Esophagus (tissue), 2 donors: Measurements from ENCODE around the gene SH3PXD2B. TPM values are rescaled to one million over a fixed set of nuclear protein-coding genes. Genes with fewer than 3 reads are reported as not detected.
"Not testable (repeated sequence)": the region's sequence is repeated elsewhere in the genome, so short reads cannot be mapped to it uniquely, and the experiment has no call there.

Source experiments
- H3K27ac ChIP-seq, 2 donors: one replicate each; pipeline ENCODE4 v1.5.1; 2013; ENCODE audit warnings: low read depth in 2 of 2, mild to moderate bottlenecking in 2 of 2, inconsistent platforms in 1 of 2, low read length in 1 of 2, moderate library complexity in 1 of 2
- H3K27me3 ChIP-seq, 2 donors: one replicate each; pipeline ENCODE4 v1.6.1; 2013; ENCODE audit warnings: low read length in 2 of 2, control low read depth in 1 of 2, mild to moderate bottlenecking in 1 of 2; ENCODE audit not compliant: insufficient read depth in 2 of 2, control insufficient read depth in 1 of 2
- H3K36me3 ChIP-seq, 2 donors: one replicate each; pipeline ENCODE4 v1.6.1; 2013; ENCODE audit warnings: low read length in 1 of 2; ENCODE audit not compliant: control insufficient read depth in 2 of 2, insufficient read depth in 2 of 2
- H3K4me1 ChIP-seq, 2 donors: one replicate each; pipeline ENCODE4 v1.6.1; 2013; ENCODE audit warnings: low read length in 1 of 2; ENCODE audit not compliant: control insufficient read depth in 2 of 2, insufficient read depth in 2 of 2
- H3K4me3 ChIP-seq, 2 donors: one replicate each; pipeline ENCODE4 v1.5.1; 2013; ENCODE audit warnings: low read length in 2 of 2, mild to moderate bottlenecking in 2 of 2, low read depth in 1 of 2, moderate library complexity in 1 of 2
- H3K9me3 ChIP-seq, 2 donors: one replicate each; pipeline ENCODE4 v1.6.1; 2013; ENCODE audit warnings: mild to moderate bottlenecking in 2 of 2, low read depth in 1 of 2, low read length in 1 of 2, moderate library complexity in 1 of 2; ENCODE audit not compliant: control insufficient read depth in 2 of 2, insufficient read depth in 1 of 2
- WGBS, 2 donors: extraction: QIAGEN DNeasy Blood & Tissue Kit; methylation state at CpG; one replicate each; pipeline ENCODE4 v1.1.7; 2013; 5-methylcytosine and 5-hydroxymethylcytosine counted together
- polyA plus RNA-seq, 2 donors: library from polyadenylated mRNA; stranded (reverse); fragments of 200-250 nt; gene quantifications; one replicate each; pipeline ENCODE4 v1.2.3, GENCODE V29; 2013
- donor health status: healthy with polysubstance abuse.
- donor health status: Bipolar disorder and iron deficiency.

Gene SH3PXD2B
- polyA plus RNA-seq, 2 donors: 3.0 to 4.5 TPM

DNA sequence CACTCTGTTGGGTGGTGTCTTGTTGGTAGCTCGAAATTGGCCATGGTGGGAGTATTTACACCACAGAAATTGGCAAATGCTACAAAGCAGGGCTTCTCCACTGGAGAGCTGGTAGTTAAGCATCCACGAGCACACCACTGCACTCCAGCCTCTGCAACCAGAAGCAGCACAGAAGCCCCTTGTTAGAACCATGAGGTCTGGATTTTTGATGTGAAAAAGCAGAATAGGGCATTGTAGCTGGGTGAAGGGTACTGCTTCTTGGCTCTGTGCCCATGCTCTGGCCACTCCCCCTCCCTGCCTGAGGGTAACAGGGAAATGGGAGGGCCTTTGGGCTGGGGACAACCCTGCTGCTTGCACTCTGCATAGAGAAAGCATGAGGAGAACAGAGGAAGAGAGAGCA is 89.6 kb downstream of the SH3PXD2B start:
- no peaks in the 10 kb centered on the region for H3K4me1 ChIP-seq
- no peaks in the 10 kb centered on the region for H3K27me3 ChIP-seq
- no peak overlapping the region for H3K4me3 ChIP-seq
- no peaks in the 10 kb centered on the region for H3K36me3 ChIP-seq
- no peaks in the 10 kb centered on the region for H3K9me3 ChIP-seq
- H3K27ac ChIP-seq: no peak overlapping the region
- 77 to 91% methylated on average over 2 of the region's 2 CpGs for WGBS, 2 donors

DNA sequence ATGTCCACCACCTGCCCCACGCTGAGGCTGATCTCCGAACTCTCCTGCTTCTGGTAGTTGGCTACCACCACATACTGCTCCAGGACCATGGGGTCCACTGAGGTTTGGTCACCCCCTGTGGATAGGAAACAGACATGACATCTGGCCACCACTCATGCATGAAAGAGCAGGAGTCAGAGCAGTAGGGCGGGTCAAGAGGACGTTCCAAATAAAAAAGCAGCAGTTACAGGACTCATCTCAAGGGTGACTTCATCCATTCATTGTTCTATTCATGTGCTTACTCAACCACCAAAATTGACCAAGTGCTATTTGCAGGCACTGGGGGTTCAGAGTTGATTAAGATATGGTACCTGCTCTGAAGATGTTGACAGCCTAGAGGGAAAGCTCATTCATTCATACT is 91.6 kb downstream of the SH3PXD2B start:
- Histone ChIP-seq H3K36me3 (peaks cover 0 to 6% of the 10 kb centered on the region in 2 donors), H3K27ac (no peak overlapping the region), H3K9me3 (no peaks in the 10 kb centered on the region), H3K4me3 (no peak overlapping the region), H3K27me3 (no peaks in the 10 kb centered on the region), H3K4me1 (no peaks in the 10 kb centered on the region)
- 87 to 88% methylated on average over 4 of the region's 4 CpGs for WGBS, 2 donors

DNA sequence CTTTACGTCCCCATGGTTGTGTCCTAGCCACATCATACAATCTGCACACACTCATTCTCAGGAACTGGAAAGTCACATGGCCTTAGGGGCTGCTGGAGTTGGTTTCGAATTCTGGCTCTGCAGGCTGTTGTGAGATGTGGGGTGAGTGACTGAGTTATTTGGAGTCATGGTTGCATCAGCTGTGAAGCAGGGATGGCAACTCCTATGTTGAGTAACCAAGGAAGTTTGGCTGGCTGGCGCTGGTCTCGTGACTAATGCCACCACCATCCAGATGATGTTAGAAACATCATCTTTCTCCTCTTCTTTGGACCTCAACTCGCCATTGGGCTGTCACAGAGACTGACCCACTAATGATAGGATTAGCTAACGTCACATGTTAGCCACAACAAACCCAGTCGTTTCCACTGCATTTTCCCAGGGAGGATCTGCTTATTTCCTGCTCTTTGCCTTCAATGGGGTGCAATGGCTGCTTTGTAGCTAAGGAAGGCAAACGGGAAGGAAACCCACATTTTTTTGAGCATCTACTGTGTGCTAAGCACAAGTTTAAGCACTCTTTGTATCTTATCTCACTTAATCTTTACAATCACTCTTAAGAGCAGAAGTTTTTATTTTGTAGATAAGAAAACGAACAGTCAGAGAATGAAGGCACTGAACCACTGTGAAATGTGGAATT is 92.6 kb downstream of the SH3PXD2B start:
- H3K4me1 ChIP-seq: no peaks in the 10 kb centered on the region
- no peaks in the 10 kb centered on the region for H3K9me3 ChIP-seq
- H3K27ac ChIP-seq: no peak overlapping the region
- peaks cover 0 to 6% of the 10 kb centered on the region in 2 donors for H3K36me3 ChIP-seq
- no peaks in the 10 kb centered on the region for H3K27me3 ChIP-seq
- no peak overlapping the region for H3K4me3 ChIP-seq
- 72 to 79% methylated on average over 9 of the region's 9 CpGs for WGBS, 2 donors

DNA sequence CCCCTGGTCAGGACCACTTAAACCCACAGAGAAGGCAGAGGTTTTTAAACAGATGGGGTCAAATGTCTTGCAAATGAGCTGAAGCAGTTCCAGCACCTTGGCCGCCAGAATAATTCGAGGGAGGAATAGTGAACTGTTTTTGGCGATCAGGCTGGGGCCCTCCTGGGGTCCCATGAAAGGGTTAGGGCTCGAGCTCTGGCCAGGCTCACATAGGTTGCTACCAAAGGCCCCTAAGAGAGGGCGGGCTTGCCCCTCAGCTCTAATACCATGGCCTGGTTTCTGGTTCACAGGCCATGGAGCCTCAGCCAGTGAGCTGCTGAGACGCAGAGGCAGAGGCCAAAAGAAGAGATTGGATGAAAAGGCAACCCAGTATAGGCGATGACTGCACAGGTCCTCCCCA is 96.0 kb downstream of the SH3PXD2B start:
- Histone ChIP-seq H3K36me3 (peaks cover under 1 to 15% of the 10 kb centered on the region in 2 donors), H3K9me3 (no peaks in the 10 kb centered on the region), H3K27me3 (no peaks in the 10 kb centered on the region), H3K4me1 (no peaks in the 10 kb centered on the region), H3K27ac (no peak overlapping the region), H3K4me3 (no peak overlapping the region)
- 92% methylated on average over 7 of the region's 7 CpGs for WGBS, 2 donors

DNA sequence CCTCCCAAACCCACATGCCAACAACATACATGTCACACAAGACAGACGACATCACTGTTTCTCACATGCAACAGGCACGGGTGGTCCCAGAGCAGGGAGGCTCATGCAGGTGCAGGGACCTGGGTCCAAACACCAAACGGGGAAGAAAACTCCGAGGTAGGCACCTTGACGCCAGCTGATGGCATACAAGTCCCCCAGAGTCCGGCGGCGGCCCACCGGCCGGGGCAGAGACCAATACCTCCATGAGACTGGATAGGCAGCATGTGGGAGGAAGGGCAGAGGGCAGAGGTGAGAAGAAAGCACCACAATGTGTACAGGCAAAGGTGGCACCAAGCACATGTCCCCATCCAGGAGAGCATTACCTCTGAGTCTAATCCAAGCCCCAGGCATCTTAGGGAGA is 97.8 kb downstream of the SH3PXD2B start:
- no peaks in the 10 kb centered on the region for H3K9me3 ChIP-seq
- no peak overlapping the region for H3K27ac ChIP-seq
- H3K4me1 ChIP-seq: no peaks in the 10 kb centered on the region
- 95% methylated on average over 10 of the region's 10 CpGs for WGBS, 2 donors
- H3K4me3 ChIP-seq: no peak overlapping the region
- H3K27me3 ChIP-seq: no peaks in the 10 kb centered on the region
- peaks cover 5 to 21% of the 10 kb centered on the region in 2 donors for H3K36me3 ChIP-seq

DNA sequence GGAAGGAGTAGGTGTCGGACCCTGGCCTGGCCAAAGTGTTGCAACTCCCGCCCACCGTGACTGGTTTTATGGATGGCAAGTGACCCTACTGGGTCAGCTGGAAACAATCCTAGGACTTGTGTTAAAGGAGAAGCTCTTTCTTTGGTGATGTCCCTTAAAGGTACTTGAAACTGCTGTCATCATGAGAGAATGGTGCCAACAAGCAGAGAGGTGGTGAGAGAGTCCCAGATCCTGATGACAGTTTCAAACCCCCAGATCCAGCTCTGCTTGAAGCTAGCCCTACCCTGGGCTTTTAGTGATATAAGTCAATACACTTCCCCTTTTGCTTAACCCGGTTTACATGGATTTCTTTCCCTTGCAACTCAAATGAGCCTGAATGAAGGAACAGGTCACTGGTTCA is 98.3 kb downstream of the SH3PXD2B start:
- no peak overlapping the region for H3K4me3 ChIP-seq
- no peaks in the 10 kb centered on the region for H3K4me1 ChIP-seq
- H3K36me3 ChIP-seq: peaks cover 5 to 21% of the 10 kb centered on the region in 2 donors
- H3K9me3 ChIP-seq: no peaks in the 10 kb centered on the region
- no peaks in the 10 kb centered on the region for H3K27me3 ChIP-seq
- no peak overlapping the region for H3K27ac ChIP-seq
- WGBS, 2 donors: 83 to 88% methylated on average over 4 of the region's 4 CpGs

DNA sequence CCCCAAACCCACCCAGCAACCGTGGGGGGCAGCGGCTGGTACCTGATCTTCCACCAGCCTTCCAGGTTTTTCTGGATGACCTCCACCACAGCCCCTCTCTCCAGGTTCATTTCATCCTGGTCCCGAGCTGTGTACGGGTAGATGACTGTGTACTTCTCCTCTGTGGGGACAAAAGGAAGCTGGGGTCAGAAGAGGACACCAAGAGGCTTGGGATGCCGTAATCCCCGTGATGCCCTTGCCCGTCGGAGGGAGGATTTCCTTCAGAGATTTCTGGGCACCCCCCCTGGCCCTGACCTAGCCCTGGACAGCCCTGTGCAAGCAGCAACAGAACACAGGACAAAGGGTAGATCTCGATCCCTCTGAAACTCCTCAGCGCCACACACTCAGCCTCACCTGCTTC is 100.5 kb downstream of the SH3PXD2B start:
- H3K4me3 ChIP-seq: no peak overlapping the region
- no peaks in the 10 kb centered on the region for H3K4me1 ChIP-seq
- no peaks in the 10 kb centered on the region for H3K9me3 ChIP-seq
- H3K27ac ChIP-seq: no peak overlapping the region
- peaks cover 5 to 21% of the 10 kb centered on the region in 2 donors for H3K36me3 ChIP-seq
- WGBS, 2 donors: 90 to 92% methylated on average over 10 of the region's 10 CpGs
- H3K27me3 ChIP-seq: no peaks in the 10 kb centered on the region

DNA sequence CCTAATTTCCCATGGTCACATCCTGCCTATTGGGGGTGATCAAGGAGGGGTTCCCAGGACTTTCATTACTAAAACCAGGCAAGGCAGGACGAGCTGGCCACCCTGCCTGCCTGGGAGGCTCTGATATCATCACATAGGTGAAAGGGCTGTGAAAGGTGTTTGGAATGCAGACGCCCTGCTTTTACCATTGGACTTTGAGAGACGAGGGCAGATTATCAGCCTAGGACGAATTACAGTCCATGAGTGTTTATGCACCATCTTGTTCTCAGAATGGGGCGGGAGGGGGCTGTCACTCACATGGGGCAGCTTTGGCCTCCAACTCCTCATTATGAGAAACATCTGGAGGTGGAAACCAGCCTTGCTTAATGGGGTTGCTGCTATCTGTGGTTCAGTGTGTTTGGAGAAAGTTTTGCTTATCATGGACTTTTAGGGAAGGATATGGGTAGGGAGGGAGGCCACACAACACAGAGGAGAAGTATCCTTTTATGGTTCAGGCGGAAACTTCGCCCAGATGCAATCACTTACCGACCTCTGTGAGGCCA is 101.0 kb downstream of the SH3PXD2B start:
- no peaks in the 10 kb centered on the region for H3K27me3 ChIP-seq
- no peak overlapping the region for H3K27ac ChIP-seq
- H3K9me3 ChIP-seq: no peaks in the 10 kb centered on the region
- H3K4me3 ChIP-seq: no peak overlapping the region
- WGBS, 2 donors: 79 to 89% methylated on average over 8 of the region's 8 CpGs
- H3K4me1 ChIP-seq: no peaks in the 10 kb centered on the region
- H3K36me3 ChIP-seq: peaks cover 5 to 16% of the 10 kb centered on the region in 2 donors

DNA sequence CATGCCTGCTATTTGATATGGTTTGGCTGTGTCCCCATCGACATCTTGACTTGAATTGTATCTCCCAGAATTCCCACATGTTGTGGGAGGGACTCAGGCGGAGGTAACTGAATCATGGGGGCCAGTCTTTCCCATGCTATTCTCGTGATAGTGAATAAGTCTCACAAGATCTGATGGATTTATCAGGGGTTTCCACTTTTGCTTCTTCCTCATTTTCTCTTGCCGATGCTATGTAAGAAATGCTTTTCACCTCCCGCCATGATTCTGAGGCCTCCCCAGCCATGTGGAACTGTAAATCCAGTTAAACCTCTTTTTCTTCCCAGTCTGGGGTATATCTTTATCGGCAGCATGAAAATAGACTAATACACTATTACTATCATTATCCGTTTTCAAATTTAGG is 101.8 kb downstream of the SH3PXD2B start:
- not testable (repeated sequence) for H3K9me3 ChIP-seq, H3K4me1 ChIP-seq, H3K27ac ChIP-seq, H3K4me3 ChIP-seq, H3K27me3 ChIP-seq
- WGBS, 2 donors: 90% methylated on average over 7 of the region's 7 CpGs
- peaks cover 5 to 15% of the 10 kb centered on the region in 2 donors for H3K36me3 ChIP-seq

DNA sequence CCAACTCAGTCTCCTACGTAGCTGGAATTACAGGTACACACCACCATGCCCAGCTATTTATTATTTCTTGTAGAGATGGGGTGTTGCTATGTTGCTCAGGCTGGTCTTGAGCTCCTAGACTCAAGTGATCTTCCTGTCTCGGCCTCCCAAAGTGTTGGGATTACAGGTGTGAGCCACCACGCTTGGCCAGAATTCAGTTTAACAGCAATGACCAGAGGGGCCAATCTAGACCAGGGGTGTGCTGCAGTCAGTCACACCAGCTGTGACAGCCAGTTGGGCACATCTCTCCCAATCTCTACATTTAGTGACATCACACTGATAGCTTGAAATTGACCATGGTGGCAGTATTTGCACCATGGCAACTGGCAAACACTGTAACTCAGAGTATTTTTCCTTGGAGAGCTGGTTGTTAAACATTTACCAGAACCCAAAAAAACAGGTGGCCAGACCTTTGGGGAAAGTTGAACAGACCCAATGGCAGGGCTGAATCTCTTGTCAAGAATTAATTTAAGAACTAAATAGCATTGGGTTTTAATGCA is 103.0 kb downstream of the SH3PXD2B start:
- no peaks in the 10 kb centered on the region for H3K9me3 ChIP-seq
- no peaks in the 10 kb centered on the region for H3K27me3 ChIP-seq
- H3K4me3 ChIP-seq: no peak overlapping the region
- H3K27ac ChIP-seq: no peak overlapping the region
- peaks cover 5 to 18% of the 10 kb centered on the region in 2 donors for H3K36me3 ChIP-seq
- H3K4me1 ChIP-seq: no peaks in the 10 kb centered on the region
- 95 to 96% methylated on average over 3 of the region's 3 CpGs for WGBS, 2 donors
